Stimulated activated CD8-positive, alpha-beta memory T cell treated with anti-CD3 and anti-CD28 coated beads, Interleukin-4, amount 100 ng/mL, for 4 hours (primary cell): ENCODE measurements around the gene TNIK.
"Not testable (repeated sequence)": the region's sequence is repeated elsewhere in the genome, so short reads cannot be mapped to it uniquely, and the experiment has no call there.

Source experiments
- DNase-seq, 2 donors: peaks; one replicate each; pipeline ENCODE4 v3.0.0-alpha.2; 2020; ENCODE audit warnings: low read depth in 2 of 2, low spot score in 1 of 2

Gene TNIK

DNA sequence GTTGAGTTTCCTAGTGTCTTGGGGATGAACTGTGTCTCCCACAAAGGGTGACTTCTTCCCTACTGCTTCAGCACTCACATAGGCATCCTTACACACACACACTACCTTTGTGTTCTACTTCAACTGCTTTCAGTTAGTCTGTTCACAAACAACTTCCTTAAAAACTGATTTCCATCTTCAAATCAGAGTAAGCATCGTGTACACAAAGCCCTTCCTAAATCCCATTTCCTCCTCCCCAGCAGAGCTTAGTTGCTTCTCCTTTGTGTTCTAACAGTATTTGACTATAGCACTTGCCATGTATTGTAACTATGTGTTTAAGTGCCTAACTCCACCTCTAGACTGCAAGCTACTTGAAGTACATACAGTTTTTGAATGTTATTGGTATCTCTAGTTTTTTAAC is 71.7 kb downstream of the TNIK start:
- no peak for DNase-seq

DNA sequence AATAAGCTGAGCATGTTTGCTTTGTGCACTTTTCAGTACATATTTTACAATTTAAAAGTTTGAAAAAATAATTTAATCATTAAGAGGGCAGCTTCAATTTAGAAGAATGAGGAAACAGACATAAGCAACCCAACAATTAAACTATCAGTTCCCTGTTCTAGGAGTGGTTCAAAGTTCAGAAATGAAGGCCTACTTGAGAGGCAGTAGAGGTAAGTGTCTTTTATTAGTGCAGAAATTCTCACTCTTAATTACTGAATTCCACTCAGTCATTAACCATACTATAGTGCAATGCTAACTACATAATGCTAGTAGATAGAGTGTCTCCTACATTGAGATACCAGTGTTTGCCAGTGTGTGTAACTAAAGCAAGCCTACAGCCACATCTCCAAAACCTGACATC is 73.1 kb downstream of the TNIK start:
- no peak for DNase-seq

DNA sequence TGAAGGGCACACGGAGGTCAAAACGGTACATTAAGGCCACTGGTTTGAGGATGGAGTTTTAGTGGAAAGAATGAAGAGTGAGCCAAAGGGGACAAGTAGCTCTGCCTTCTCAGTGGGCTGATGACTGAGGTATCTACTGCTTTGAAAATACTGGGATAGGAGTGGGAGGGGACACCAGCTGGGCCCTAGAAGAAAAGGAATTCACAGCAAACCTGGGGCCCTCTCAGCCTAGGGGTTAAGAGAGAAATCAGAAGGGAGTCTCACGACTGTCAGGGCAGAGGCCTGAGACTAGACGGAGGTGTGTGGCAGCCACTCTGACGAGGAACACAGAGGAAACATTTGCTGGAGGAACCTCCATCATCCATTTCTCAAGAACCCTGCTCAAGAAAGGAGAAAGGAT is 75.1 kb downstream of the TNIK start:
- DNase-seq = no peak

DNA sequence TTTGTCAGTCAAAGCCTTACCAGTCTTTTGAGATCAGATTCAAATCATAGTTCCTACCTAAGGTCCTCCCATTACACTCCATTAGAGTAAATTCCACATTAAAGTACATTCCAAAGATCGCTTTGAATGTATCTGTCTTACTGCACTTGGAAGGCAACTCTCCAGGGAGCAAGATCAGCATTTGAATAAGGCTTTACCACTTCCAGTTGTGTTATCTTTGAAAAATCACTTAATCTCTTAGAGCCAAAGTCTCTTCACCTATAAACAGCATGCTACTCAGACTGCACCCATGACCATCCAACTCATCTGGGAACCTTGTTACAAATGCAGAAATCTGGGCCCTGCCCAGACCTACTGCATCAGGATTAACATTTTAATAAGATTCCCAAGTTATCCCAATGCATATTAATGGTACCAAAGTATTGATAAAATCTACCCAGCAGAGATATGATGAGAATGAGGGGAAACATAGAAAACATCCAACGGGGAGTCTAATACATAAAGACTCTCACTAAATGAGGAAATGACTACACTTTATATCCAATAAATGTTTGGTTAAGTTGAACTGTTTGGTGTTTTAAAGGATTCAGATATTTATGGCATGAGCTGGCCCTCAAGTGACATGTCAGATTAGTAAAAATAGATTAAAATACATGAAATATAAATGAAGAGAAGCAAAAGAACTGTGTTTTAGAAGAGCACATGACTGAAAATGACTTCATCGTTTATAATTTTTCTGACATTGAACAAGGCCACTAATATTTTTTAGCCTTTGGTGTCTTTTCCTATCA is 75.9 kb downstream of the TNIK start:
- no peak for DNase-seq

DNA sequence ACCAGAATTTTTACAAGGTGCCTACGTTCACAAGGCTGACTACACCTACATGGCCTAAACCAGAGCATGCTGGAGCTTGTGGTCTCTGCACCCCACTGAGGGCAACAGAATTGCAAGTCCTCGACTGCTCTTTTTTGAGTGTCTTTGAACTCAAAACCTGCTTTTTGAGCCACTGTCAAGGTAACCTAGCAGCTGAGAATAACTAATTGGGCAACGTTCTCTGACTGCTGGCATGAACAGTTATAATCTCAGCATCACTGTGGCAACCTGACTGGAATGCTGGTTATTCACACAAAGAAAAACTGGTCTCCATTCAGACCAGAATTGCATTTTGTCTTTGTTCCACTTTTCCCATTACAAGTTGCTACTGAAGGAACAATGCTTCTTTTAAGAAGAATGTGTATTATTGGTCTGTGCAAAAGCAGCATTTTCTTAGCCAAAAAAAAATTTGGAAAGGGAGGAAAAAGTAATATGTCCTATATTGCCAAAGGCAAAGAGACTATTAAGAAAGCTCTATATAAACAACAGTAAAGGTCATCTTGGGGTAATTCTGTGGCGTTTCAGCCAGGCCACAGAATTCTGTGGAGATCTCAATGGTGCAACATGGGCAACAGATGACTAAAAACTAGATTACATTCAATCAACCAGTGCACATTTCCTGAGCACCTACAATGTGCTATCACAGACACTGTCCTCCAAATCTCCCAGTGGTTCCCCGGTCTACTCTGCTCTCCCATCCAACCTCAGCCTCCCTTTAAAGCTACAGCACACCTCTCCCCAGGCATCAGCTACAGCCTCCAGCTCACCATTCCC is 76.8 kb downstream of the TNIK start:
- DNase-seq = no peak

DNA sequence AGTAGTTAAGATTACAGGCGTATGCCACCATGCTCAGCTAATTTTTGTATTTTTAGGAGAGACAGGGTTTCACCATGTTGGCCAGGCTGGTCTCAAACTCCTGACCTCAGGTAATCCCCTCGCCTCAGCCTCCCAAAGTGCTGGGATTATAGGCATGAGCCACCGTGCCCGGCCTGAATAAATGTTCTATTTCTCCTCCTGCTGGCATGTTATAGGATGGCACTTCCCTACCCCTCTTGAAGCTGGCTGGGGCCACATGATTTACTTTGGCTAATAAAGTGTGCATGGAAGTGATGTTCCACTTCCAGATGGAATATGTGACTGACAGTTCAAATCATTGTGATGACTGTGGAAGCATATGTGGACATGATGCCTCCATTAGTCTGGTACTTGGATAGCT is 77.9 kb downstream of the TNIK start:
- DNase-seq = not testable (repeated sequence)

DNA sequence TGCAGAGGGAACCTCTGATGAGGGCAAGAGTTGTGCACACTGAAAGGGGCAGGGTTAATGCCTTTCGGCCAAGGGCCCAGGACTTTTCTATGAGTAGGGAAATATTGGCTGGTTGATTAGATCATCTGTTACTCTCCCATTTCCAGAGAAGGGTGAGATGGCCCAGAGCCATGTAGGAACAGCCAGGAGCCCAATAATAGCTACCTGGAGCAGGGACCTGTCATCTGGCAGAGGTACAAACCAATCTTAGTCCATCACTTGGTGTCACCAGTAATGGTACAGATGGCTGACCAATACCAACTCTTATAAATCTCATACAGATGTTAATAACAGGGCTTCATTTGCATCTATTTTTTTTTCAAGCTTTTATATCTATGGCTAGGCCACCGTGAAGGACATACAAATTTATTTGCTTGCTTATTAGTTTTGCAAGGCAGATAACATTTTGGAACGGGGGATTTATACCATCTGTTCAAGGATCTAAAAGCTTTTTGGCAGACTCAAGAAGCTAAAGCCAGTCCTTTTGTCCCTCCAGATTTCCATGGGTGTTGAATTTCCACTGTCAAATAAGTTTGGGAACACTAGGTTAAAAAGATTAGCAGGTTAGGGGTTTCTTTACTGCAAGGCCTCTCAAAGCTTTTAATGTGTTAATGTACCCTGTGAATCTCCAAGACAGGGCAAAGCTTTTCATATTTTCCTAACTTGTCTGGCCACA is 79.3 kb downstream of the TNIK start:
- no peak for DNase-seq

DNA sequence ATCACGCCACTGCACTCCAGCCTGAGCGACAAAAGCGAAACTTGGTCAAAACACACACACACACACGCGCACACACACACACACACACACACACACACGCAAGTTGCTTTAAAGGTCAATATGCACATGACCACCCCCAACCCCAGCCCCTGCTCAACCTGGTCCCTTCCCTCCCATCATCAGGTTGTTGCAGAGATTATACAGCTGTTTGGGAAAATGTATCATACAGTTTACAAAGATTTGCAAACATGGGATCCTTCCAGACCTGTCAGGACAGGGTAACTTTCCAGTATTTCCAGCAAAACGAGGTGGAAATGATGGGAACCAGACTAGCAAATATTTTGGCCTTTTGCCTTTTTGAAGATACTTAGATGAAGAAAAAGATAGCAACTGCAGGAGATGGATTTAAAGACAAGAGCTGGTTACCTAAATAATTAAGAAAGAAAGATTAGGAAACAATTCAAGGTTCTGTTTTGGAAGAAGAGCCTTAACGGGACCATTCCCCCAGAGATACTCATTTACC is 80.2 kb downstream of the TNIK start:
- DNase-seq = no peak

DNA sequence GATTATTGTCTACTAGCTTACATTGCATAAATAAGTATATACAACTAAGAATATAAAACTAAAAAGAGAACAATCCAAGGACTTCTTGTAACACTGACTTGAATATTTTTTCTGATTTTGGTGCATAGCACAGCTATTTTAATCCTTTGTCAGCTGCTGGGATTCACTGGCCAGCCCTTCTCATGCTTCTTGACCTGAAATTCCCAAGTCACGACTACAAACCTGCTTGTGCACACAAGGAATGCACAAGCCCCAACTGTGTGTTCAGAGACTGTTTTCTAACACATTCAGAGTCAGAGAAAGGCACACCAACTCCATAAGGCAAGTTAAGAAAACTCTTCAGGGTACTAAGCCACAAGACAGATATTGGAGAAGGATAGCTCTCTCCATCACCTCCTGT is 80.9 kb downstream of the TNIK start:
- DNase-seq = no peak

GRCh38 chr3:171378586-171378985 is 81.6 kb downstream of the TNIK start:
- DNase-seq = no peak

DNA sequence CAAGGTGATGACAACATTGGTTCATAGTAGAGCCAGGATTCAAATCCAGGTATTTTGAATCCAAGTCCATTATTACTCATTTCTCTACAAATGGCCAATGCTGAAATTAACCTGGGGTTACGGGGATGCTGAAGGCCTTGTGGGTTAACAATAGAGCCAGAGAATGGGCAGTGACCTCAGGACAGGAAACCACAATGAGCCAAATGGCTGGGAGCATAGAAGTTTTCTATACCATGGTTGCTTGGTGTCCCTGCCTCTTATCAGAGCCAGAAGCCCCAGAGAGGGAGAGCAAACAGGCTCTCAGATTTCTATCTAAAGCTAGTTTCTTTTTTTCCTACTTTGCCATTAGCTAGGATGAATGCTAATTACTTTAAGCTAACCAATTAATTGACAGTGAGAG is 82.3 kb downstream of the TNIK start:
- no peak for DNase-seq

- DNase-seq = no peak
These were observed 83.6 kb downstream of the TNIK start for GRCh38 chr3:171376596-171376947.

GRCh38 chr3:171375666-171376595 is 84.3 kb downstream of the TNIK start:
- no peak for DNase-seq

DNA sequence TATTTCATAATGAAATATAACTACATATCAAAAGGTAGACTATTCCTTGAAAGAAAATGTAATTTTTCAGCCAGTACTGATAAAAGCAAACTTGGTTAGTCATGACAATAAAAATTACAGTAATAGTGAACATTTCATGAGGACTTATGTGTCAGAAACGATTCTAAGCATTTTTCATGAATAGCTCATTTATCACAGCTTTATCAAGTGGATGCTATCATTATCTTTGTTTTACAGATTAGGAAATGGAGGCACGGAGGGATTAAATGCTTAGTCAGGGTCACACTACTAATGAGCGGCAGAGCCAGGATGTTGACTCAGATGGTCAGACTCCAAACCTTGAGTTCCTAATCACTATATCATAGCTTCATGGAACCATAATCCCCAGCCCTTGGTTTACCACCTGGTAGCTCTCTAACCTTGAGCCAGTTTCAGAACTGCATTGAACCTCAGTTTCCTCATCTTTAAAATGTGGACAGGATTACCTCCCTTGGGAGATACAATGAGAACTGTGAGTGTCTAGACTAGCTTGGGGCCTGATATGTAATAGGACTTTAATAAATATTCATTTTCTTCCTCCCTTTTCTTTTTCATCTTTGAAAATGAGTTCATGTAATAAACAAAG is 85.4 kb downstream of the TNIK start:
- no peak for DNase-seq

DNA sequence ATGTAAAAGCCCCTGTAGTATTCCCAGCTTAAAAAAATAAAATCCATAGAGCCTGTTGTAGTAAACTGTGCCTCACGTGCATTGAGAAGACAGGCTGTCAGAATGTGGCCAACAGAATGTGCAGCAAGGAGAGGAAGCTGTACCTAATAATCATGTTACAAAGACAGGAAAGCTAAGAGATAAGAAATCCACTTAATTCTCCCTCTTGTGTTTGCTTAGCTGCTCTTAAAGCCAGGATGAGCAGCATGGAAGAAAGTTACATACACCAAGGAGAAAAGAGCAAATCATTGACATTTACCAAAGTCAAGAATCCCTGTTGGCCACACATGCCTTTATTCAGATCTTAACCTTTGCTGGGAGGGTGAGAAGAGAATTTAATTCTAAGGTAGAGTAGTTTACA is 85.9 kb downstream of the TNIK start:
- DNase-seq = no peak

- no peak for DNase-seq
These were observed 86.5 kb downstream of the TNIK start for GRCh38 chr3:171373711-171374110.

- DNase-seq = no peak
These were observed 87.5 kb downstream of the TNIK start for GRCh38 chr3:171372694-171373093.

DNA sequence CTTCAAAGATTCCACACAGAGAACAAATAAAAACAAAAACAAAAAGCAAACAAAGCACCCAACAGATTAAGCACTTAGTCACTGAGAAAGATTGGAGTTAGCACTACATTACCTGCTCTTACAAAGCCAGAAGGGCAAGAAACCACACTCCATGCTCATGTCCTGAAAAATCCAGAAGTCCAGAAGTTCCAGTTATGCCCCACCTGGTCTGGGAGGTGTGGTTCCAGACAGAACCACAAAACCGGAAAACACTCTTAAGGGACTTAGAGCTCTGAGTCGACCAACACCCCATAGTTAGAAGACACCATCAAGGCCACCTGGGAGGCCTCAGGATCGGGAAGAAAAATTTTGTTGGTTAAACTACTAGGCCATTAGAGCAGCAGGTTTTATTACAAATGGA is 88.9 kb downstream of the TNIK start:
- DNase-seq = no peak

GRCh38 chr3:171369156-171369555 is 91.0 kb downstream of the TNIK start:
- no peak for DNase-seq

- not testable (repeated sequence) for DNase-seq
These were observed 93.5 kb downstream of the TNIK start for GRCh38 chr3:171366738-171367137.
